Measurements from ENCODE around the gene UNC5A.

DNA sequence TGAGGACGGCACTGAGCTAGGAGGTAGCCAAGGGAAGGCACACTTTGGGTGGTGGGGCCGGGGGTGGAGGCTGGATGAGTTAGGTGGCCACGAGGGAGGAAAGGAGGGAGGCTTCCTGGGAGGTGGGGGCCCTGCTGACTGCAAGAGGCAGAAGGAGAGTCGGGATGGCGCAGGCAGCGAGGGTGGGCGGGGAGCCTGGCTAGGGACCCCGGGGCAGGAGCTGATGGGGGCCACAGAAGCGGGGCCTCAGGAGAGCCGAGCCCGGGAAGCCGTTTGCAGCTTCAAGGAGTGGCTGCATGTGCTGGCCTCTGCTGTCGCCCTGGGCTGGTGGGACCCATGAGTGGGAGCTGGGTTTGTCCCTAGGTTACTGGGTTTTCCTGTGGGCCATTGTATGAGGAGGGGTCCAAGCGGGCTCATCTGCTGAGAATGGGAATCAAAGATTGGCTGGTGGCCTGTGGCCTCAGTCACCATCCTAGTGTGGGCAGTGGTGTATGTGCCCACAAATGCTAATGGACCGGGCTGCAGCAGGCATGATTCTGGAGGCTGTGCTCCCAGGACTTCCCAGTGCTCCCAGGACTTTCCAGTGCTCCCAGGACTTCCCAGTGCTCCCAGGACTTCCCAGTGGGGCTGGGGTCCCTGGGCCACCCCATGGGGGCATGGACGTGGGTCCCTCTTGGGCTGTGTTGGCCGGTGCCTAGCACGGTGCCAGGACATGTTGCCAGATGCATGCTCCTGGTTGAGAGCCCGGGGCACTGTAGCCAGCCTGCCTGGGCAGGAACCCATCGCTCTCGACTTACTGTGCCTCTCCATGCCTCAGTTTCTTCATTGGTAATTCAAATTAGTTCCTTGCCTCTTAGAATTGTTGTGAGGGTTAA lies 40.2 kb downstream of the UNC5A start:
- TF ChIP-seq EZH2 (IDR thresholded peaks at IDR 0.05), result no peak
- no peak for TF ChIP-seq FOXP2 (optimal IDR thresholded peaks at IDR 0.05; ENCODE audit: control extremely low read depth, extremely low read length, insufficient read depth)

Measured in SK-N-MC (cell line).